HG03565 (cell line): Measurements from ENCODE around the gene EGFL7.

Source experiments
- ATAC-seq: cut with Tn5 transposase; IDR thresholded peaks from one replicate; pipeline ENCODE4 v1.9.1; 2021; ENCODE audit warnings: mild to moderate bottlenecking, moderate library complexity; ENCODE audit not compliant: unreplicated experiment

EGFL7 gene

GRCh38 chr9:136662656-136663581 is at the start of gene EGFL7:
Gene EGFL7, plus strand, starts transcription at chr9:136662916. Its CDS starts 5,367 bp downstream, at chr9:136668283.
- ATAC-seq = no peak

- no peak for ATAC-seq
Measured at GRCh38 chr9:136613824-136614371, 48.8 kb upstream of the EGFL7 start.

- no peak for ATAC-seq
Measured at GRCh38 chr9:136614372-136614922, 48.3 kb upstream of the EGFL7 start.

GRCh38 chr9:136614967-136615623 is 47.6 kb upstream of the EGFL7 start:
- ATAC-seq = no peak

GRCh38 chr9:136615631-136616306 is 46.9 kb upstream of the EGFL7 start:
- ATAC-seq = no peak

GRCh38 chr9:136616307-136616635 is 46.4 kb upstream of the EGFL7 start:
- ATAC-seq = no peak

- ATAC-seq = no peak
Measured at GRCh38 chr9:136616948-136617695, 45.6 kb upstream of the EGFL7 start.

- ATAC-seq = no peak
Measured at GRCh38 chr9:136617746-136618579, 44.8 kb upstream of the EGFL7 start.

- no peak for ATAC-seq
Measured at GRCh38 chr9:136618580-136619547, 43.9 kb upstream of the EGFL7 start.

GRCh38 chr9:136619742-136620440 is 42.8 kb upstream of the EGFL7 start:
- no peak for ATAC-seq

- no peak for ATAC-seq
Measured at GRCh38 chr9:136620441-136621018, 42.2 kb upstream of the EGFL7 start.

- no peak for ATAC-seq
Measured at GRCh38 chr9:136621019-136621733, 41.5 kb upstream of the EGFL7 start.

GRCh38 chr9:136621734-136622093 is 41.0 kb upstream of the EGFL7 start:
- no peak for ATAC-seq

- no peak for ATAC-seq
Measured at GRCh38 chr9:136622538-136622948, 40.2 kb upstream of the EGFL7 start.

- ATAC-seq = no peak
Measured at GRCh38 chr9:136623016-136623841, 39.5 kb upstream of the EGFL7 start.

- no peak for ATAC-seq
Measured at GRCh38 chr9:136623842-136624183, 38.9 kb upstream of the EGFL7 start.
